ENCODE measurements around the gene CCDC158.

CCDC158 gene

DNA sequence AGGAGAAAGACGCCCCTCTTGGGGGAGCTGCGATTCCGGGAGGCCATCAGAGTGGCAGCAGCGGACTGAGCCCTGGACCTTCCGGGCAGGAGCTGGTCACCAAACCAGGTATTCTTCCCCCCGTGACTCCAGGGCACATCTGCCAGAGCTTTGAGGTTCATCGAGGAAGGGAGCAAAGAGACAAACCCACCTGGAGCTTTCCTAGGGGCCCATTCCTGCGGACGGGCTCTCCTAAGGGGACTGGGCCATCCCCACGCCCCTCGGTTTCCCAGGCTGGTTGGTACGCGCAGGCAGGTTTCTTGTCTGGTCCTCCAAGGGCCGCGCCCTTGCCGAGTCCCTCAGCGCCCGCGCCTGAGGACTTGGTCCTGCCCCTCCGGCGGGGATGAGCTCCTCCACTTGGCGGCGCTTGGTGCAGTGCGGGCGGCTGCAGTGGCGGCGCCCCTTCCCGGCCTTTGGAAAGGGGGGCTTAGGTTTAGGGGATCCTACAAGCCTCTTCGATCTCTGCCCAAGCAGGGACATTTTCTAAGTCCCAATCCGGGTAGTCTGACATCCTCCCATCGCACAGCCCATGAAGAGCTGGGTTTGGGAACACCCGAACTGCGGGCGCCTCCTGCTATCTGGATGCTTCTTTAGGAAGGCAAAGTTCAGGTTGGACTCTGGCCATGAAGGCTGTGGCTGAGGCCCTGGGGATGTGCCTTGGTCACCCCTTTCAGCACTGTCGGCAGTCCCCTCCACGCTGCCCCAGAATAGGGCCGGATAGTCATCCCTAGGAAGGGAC, 113.9 kb downstream of the CCDC158 start:
- ChIA-PET CTCF (interaction anchor here (0.7 to 2.6 kb wide), 6 partner anchors 13 to 333 kb away, joined by 3 to 16 read pairs (median 3); partner anchors contain the start of gene SCARB2), POLR2A (ENCODE audit: low non-redundant PET) (interaction anchor here (0.5 to 0.7 kb wide), 2 partner anchors 80 to 112 kb away, joined by 3 to 10 read pairs; no protein-coding TSS in a partner anchor)
- peak overlapping the region; percentile 82 for H3K27ac ChIP-seq
- peak; percentile 46 for DNase-seq (ENCODE audit: low spot score)
- TF ChIP-seq, protein P1, sequence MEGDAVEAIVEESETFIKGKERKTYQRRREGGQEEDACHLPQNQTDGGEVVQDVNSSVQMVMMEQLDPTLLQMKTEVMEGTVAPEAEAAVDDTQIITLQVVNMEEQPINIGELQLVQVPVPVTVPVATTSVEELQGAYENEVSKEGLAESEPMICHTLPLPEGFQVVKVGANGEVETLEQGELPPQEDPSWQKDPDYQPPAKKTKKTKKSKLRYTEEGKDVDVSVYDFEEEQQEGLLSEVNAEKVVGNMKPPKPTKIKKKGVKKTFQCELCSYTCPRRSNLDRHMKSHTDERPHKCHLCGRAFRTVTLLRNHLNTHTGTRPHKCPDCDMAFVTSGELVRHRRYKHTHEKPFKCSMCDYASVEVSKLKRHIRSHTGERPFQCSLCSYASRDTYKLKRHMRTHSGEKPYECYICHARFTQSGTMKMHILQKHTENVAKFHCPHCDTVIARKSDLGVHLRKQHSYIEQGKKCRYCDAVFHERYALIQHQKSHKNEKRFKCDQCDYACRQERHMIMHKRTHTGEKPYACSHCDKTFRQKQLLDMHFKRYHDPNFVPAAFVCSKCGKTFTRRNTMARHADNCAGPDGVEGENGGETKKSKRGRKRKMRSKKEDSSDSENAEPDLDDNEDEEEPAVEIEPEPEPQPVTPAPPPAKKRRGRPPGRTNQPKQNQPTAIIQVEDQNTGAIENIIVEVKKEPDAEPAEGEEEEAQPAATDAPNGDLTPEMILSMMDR (conservative IDR thresholded peaks at IDR 0.05; ENCODE audit: low read depth), result peak; percentile 59

DNA sequence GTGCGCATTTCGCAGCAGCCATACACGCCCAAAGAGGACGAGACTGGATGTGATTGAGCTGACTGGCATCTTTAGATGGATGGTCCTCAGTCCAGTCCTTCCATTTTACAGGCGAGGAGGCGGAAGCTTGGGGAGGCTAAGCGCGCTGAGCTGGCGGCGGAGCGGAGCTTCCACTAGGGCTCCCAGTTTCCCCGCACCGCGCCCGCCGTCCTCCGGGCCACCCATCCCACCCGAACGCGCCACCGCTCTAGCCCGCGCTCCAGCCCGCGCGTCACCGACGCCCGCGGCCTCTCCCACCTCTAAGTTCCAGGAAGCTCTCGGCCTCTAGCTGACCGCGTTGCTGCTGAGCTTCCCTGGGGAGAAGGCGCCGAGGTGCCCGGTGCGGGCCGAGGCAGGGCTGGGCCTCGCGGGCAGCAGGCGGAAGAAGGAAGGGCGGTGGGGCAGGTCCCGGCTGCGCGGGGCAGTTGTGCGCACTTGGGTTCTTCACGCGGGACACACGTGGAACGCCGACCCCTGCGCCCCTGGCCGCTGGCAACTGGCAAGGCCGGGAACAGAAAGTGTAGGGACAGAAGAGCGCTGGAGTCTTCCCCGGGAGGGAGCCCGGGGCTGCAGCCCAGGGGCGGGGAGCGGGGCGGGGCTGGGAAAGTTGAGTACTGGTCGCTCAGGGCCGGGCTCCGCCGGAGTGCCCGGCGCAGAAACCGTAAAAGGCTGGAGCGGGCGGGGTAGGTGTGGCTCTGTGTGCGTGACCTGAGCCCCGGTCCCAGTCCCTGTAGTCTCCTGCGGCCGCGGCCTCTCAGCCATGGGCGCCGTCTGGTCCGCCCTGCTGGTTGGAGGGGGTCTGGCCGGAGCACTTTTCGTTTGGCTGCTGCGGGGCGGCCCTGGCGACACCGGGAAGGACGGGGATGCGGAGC, 114.7 kb downstream of the CCDC158 start, which contains the start of gene STBD1:
Gene STBD1, plus strand, starts transcription at position 763 of the 911 bp plus-strand sequence. Its CDS starts 37 bp downstream, at position 800.
- POLR2A ChIA-PET (ENCODE audit: low non-redundant PET), result interaction anchor here (0.5 to 0.7 kb wide), 2 partner anchors 71 to 81 kb away, joined by 3 to 10 read pairs; no protein-coding TSS in a partner anchor

DNA sequence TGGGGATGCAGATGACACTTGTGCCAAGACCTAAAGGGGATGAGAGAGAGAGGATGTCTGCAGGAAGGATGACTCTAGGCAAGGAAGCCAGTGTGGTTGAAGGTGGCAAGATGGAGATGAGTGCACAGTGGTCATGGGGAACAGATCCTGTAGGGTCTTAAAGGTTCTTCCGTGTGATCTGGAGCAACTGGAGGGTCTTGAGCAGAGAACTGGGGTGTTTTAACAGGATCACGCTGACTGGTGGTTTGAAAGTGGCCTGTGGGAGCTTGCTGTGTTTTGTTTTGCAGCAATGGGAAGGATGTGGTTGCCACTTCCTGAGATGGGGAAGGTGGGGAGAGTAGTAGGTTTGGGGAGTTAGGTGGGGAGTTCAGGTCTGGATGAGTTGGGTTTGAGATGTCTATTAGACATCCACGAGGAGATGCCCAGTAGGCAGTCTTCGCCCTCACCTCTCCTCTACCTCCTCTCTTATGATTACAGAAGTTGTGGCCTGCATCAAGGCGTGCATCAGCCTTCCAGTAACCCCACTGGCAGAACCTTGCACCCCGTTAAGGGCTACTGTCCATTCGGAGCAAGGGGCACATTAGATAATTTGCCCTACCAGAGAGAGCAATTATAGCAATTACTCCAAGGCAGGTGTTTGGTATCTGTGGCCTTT, 115.8 kb downstream of the CCDC158 start:
- TF ChIP-seq, protein P1 (conservative IDR thresholded peaks at IDR 0.05; ENCODE audit: low read depth), result no peak
- ChIA-PET CTCF (interaction anchor here (2.6 kb wide), 1 partner anchor 125 kb away, joined by 16 read pairs; no protein-coding TSS in a partner anchor), POLR2A (ENCODE audit: low non-redundant PET) (no interaction called here)
- no peak overlapping the region for H3K27ac ChIP-seq
- no peak for DNase-seq (ENCODE audit: low spot score)

More for the DNA sequence above, 114.7 kb downstream of the CCDC158 start, which contains the start of gene STBD1:
- H3K27ac ChIP-seq, result peak within 1 kb of the TSS; percentile 82
- TF ChIP-seq, protein P1 (conservative IDR thresholded peaks at IDR 0.05; ENCODE audit: low read depth), result no peak
- CTCF ChIA-PET, result interaction anchor here (0.7 to 2.6 kb wide), 4 partner anchors 12 to 127 kb away, joined by 3 to 16 read pairs (median 3); no protein-coding TSS in a partner anchor
- peak; percentile 64 for DNase-seq (ENCODE audit: low spot score)

DNA sequence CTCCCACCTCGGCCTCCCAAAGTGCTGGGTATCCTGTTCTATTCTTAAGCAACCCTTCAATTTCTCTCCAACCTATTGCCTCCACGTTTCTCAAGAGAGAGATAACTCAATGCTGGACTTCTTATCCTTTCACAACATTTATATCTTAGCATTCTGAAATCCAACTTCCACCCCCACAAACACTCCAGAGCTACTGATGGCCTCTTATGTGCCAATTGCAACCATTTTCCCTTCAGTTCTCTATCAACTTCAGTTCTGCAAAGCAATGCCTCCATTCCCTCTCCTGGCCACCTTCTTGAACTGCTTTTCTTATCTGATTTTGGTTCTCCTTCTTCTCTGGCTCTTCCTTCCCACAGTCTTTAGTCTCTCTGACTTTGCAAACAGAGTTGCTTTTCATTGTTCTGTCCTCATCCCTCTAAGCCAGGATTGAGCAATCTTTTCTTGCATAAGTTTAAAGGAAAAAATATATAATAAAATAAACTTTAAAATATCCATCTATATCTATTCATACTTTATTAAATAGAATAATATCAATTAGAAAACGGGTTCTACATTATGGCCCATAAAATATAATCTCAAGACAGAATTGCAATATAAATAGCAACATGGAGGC, 118.0 kb downstream of the CCDC158 start:
- POLR2A ChIA-PET (ENCODE audit: low non-redundant PET), result no interaction called here
- DNase-seq (ENCODE audit: low spot score), result no peak
- CTCF ChIA-PET, result no interaction called here
- no peak overlapping the region for H3K27ac ChIP-seq
- TF ChIP-seq, protein P1 (conservative IDR thresholded peaks at IDR 0.05; ENCODE audit: low read depth), result no peak

DNA sequence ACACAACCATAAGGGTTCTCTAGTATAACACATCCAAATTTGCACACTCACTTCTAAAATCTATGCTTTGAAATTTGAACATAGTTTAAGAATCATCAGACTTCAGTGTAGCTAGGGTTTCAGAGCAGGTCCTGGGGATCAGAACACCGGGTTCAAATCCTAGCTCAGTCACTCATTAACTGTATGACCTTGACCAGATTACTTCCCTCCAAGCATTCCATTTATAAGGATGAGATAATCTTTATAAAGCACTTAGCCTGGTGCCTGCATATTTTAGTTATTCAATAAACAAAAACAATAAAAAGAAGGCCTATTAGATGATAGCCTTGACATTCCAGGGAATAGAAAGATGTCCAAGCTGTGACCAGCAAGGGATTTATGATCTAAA, 119.2 kb downstream of the CCDC158 start:
- POLR2A ChIA-PET (ENCODE audit: low non-redundant PET), result no interaction called here
- DNase-seq (ENCODE audit: low spot score), result no peak
- TF ChIP-seq, protein P1 (conservative IDR thresholded peaks at IDR 0.05; ENCODE audit: low read depth), result no peak
- H3K27ac ChIP-seq, result no peak overlapping the region
- CTCF ChIA-PET, result interaction anchor here (0.6 to 0.7 kb wide), 2 partner anchors 123 to 203 kb away, joined by 3 to 5 read pairs; no protein-coding TSS in a partner anchor

Measured in RWPE1 (cell line).